Measurements from ENCODE around the gene OPCML.

The OPCML gene

DNA sequence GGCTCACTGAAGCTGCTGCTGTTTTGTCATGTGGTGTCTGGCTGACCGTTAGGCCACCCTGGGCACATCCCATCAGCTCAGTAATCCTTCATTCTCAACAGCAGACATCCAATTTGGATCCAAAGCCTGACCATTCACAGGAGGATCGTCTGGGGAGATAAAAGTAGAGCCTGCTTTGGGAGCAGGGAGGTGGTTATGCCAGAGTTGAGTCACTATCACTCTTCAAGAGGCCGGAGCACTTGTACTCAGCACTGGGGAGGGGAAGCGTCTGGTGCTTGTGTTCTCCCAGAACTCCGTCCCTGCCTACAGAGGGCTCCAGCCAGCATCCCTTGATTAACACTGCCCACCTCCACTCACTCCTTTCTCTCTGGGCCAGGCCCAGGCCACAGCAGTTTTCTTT, 382.6 kb downstream of the OPCML start:
- H3K4me2 ChIP-seq: no peak overlapping the region
- no peak overlapping the region for H3K27ac ChIP-seq
- no peak overlapping the region for H2AFZ ChIP-seq (ENCODE audit: low read depth)
- H3K4me3 ChIP-seq (IDR thresholded peaks at IDR 0.05; ENCODE audit: insufficient read depth, low read depth, low read length): no peak overlapping the region
- H3K9ac ChIP-seq: no peak overlapping the region
- TF ChIP-seq, protein P1, sequence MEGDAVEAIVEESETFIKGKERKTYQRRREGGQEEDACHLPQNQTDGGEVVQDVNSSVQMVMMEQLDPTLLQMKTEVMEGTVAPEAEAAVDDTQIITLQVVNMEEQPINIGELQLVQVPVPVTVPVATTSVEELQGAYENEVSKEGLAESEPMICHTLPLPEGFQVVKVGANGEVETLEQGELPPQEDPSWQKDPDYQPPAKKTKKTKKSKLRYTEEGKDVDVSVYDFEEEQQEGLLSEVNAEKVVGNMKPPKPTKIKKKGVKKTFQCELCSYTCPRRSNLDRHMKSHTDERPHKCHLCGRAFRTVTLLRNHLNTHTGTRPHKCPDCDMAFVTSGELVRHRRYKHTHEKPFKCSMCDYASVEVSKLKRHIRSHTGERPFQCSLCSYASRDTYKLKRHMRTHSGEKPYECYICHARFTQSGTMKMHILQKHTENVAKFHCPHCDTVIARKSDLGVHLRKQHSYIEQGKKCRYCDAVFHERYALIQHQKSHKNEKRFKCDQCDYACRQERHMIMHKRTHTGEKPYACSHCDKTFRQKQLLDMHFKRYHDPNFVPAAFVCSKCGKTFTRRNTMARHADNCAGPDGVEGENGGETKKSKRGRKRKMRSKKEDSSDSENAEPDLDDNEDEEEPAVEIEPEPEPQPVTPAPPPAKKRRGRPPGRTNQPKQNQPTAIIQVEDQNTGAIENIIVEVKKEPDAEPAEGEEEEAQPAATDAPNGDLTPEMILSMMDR (conservative IDR thresholded peaks at IDR 0.05; ENCODE audit: low read depth, low read length): no peak
- H3K4me1 ChIP-seq (ENCODE audit: low read depth, poor library complexity, severe bottlenecking): no peaks in the 10 kb centered on the region
- H3K79me2 ChIP-seq (ENCODE audit: insufficient read depth, low read depth): no peaks in the 10 kb centered on the region
- H4K20me1 ChIP-seq (ENCODE audit: insufficient read depth): no peaks in the 10 kb centered on the region
- H3K36me3 ChIP-seq (ENCODE audit: insufficient read depth): no peaks in the 10 kb centered on the region
- H3K27me3 ChIP-seq (ENCODE audit: insufficient read depth, low read depth): no peaks in the 10 kb centered on the region

DNA sequence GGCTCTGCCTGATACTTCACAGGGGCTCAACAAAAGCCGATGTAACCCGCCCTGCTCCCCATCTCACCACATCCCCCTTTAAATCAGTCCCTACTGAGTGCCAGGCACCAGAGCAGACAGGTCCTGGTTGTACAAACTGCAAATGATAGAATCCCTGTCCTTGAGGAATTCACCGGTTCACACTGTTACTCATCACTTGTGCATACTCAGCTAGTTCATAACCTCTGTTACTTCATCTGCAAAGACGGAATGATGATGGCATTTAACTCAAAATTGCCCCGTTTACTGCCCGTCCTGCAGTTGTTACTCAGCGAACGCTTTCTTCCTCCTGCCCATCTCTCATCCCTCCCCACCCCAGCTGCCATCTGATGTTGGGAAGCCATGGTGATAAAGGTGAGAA, 384.7 kb downstream of the OPCML start:
- Histone ChIP-seq H3K27me3 (ENCODE audit: insufficient read depth, low read depth) (no peaks in the 10 kb centered on the region), H3K79me2 (ENCODE audit: insufficient read depth, low read depth) (no peaks in the 10 kb centered on the region), H3K4me2 (no peak overlapping the region), H4K20me1 (ENCODE audit: insufficient read depth) (no peaks in the 10 kb centered on the region), H3K4me1 (ENCODE audit: low read depth, poor library complexity, severe bottlenecking) (no peaks in the 10 kb centered on the region), H3K9ac (no peak overlapping the region), H2AFZ (ENCODE audit: low read depth) (no peak overlapping the region), H3K4me3 (IDR thresholded peaks at IDR 0.05; ENCODE audit: insufficient read depth, low read depth, low read length) (no peak overlapping the region), H3K36me3 (ENCODE audit: insufficient read depth) (no peaks in the 10 kb centered on the region), H3K27ac (no peak overlapping the region)
- TF ChIP-seq, protein P1 (conservative IDR thresholded peaks at IDR 0.05; ENCODE audit: low read depth, low read length): no peak

DNA sequence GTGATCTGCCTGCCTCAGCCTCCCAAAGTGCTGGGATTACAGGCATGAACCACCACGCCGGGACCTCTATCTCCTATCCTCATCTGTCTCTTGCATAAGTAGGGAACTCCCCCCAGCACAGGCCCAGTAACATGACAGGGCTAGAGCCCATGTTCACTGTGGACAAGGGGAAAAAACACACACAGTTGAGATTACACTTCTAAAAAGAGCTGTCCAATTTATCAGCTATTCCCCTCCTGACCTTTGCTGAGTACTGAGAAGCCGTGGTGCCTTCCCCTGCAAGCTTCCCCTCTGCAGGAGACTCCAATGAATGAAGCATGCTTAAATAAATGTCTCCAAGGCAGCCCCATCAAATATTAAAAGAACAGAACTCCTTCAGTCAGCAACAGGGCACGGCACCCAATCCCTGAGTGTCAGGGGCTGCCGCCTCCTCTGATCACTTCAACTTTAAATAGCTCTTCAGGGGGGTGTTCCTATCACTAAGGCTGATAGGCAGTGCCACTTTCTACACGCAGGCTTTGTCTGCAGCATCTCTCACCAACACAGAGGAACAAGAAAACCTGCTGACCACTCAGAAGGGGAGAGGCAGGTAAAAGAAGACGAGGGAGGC, 385.5 kb downstream of the OPCML start:
- no peaks in the 10 kb centered on the region for H3K36me3 ChIP-seq (ENCODE audit: insufficient read depth)
- TF ChIP-seq, protein P1 (conservative IDR thresholded peaks at IDR 0.05; ENCODE audit: low read depth, low read length): no peak
- no peaks in the 10 kb centered on the region for H3K4me1 ChIP-seq (ENCODE audit: low read depth, poor library complexity, severe bottlenecking)
- H3K27ac ChIP-seq: no peak overlapping the region
- no peak overlapping the region for H3K4me3 ChIP-seq (IDR thresholded peaks at IDR 0.05; ENCODE audit: insufficient read depth, low read depth, low read length)
- H2AFZ ChIP-seq (ENCODE audit: low read depth): no peak overlapping the region
- H3K9ac ChIP-seq: no peak overlapping the region
- no peaks in the 10 kb centered on the region for H4K20me1 ChIP-seq (ENCODE audit: insufficient read depth)
- H3K79me2 ChIP-seq (ENCODE audit: insufficient read depth, low read depth): no peaks in the 10 kb centered on the region
- H3K4me2 ChIP-seq: no peak overlapping the region
- H3K27me3 ChIP-seq (ENCODE audit: insufficient read depth, low read depth): no peaks in the 10 kb centered on the region

DNA sequence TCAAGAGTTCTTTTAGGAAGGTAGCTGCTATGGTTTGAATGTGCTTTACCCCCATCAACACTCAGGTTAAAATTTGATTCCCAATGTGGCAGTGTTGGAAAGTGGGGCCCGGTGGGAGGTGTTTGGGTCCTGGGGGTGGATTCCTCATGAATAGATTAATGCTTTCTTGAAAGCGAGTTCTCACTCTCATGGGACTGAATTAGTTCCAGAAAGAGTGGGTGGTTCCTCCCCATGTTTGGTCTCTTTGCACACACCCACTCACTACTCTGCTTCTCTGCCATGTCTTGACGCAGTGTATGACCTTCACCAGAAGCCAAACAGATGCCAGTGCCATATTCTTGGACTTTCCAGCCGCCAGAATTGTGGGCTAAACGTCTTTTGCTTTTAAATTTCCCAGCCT, 394.4 kb downstream of the OPCML start:
- no peak overlapping the region for H3K27ac ChIP-seq
- no peaks in the 10 kb centered on the region for H4K20me1 ChIP-seq (ENCODE audit: insufficient read depth)
- TF ChIP-seq, protein P1 (conservative IDR thresholded peaks at IDR 0.05; ENCODE audit: low read depth, low read length): no peak
- H3K27me3 ChIP-seq (ENCODE audit: insufficient read depth, low read depth): no peaks in the 10 kb centered on the region
- no peak overlapping the region for H3K4me2 ChIP-seq
- no peak overlapping the region for H3K9ac ChIP-seq
- H3K4me1 ChIP-seq (ENCODE audit: low read depth, poor library complexity, severe bottlenecking): peaks cover 5% of the 10 kb centered on the region
- no peak overlapping the region for H3K4me3 ChIP-seq (IDR thresholded peaks at IDR 0.05; ENCODE audit: insufficient read depth, low read depth, low read length)
- no peak overlapping the region for H2AFZ ChIP-seq (ENCODE audit: low read depth)
- no peaks in the 10 kb centered on the region for H3K79me2 ChIP-seq (ENCODE audit: insufficient read depth, low read depth)
- no peaks in the 10 kb centered on the region for H3K36me3 ChIP-seq (ENCODE audit: insufficient read depth)

Measured in KMS-11 (cell line).